ENCODE measurements around the gene POU5F2.

The POU5F2 gene

GRCh38 chr5:93741136-93741811 lies at the start of gene POU5F2:
TSS of gene POU5F2 (minus strand) at chr5:93741600. CDS start at chr5:93741563, 37 bp downstream.
- no peak for DNase-seq

- DNase-seq = no peak
Observed at GRCh38 chr5:93790401-93790800, 49.0 kb upstream of the POU5F2 start.

- DNase-seq = no peak
Observed at GRCh38 chr5:93789173-93790067, 48.0 kb upstream of the POU5F2 start.

- DNase-seq = no peak
Observed at GRCh38 chr5:93787598-93787997, 46.2 kb upstream of the POU5F2 start.

- DNase-seq = no peak
Observed at GRCh38 chr5:93785475-93785874, 44.1 kb upstream of the POU5F2 start.

GRCh38 chr5:93782978-93783377 lies 41.6 kb upstream of the POU5F2 start:
- DNase-seq = no peak

- DNase-seq = no peak
Observed at GRCh38 chr5:93777620-93778019, 36.2 kb upstream of the POU5F2 start.

GRCh38 chr5:93756372-93756771 lies 15.0 kb upstream of the POU5F2 start:
- DNase-seq = no peak

GRCh38 chr5:93755716-93756115 lies 14.3 kb upstream of the POU5F2 start:
- no peak for DNase-seq

GRCh38 chr5:93748875-93749397 lies 7.5 kb upstream of the POU5F2 start:
- DNase-seq = no peak

GRCh38 chr5:93746406-93747056 lies 5.1 kb upstream of the POU5F2 start:
- no peak for DNase-seq

GRCh38 chr5:93736284-93736683 lies 5.1 kb downstream of the POU5F2 start:
- DNase-seq = no peak

- no peak for DNase-seq
Observed at GRCh38 chr5:93735378-93735777, 6.0 kb downstream of the POU5F2 start.

GRCh38 chr5:93731987-93732386 lies 9.4 kb downstream of the POU5F2 start:
- no peak for DNase-seq

- DNase-seq = no peak
Observed at GRCh38 chr5:93726595-93726994, 14.8 kb downstream of the POU5F2 start.

GRCh38 chr5:93724791-93725190 lies 16.6 kb downstream of the POU5F2 start:
- DNase-seq = no peak

GRCh38 chr5:93723681-93724080 lies 17.7 kb downstream of the POU5F2 start:
- no peak for DNase-seq

GRCh38 chr5:93723005-93723404 lies 18.4 kb downstream of the POU5F2 start:
- no peak for DNase-seq

GRCh38 chr5:93722588-93722987 lies 18.8 kb downstream of the POU5F2 start:
- no peak for DNase-seq

- no peak for DNase-seq
Observed at GRCh38 chr5:93721511-93721910, 19.9 kb downstream of the POU5F2 start.

GRCh38 chr5:93721071-93721470 lies 20.3 kb downstream of the POU5F2 start:
- DNase-seq = no peak

- no peak for DNase-seq
Observed at GRCh38 chr5:93717162-93717561, 24.2 kb downstream of the POU5F2 start.

- no peak for DNase-seq
Observed at GRCh38 chr5:93716453-93716852, 24.9 kb downstream of the POU5F2 start.
